ENCODE results near the gene DDR2. TPM values are rescaled to one million over a fixed set of nuclear protein-coding genes. Genes with fewer than 3 reads are reported as not detected.

DDR2 gene
- 89.6 and 276 TPM in 2 replicates for total RNA-seq (ENCODE audit: low replicate concordance)

DNA sequence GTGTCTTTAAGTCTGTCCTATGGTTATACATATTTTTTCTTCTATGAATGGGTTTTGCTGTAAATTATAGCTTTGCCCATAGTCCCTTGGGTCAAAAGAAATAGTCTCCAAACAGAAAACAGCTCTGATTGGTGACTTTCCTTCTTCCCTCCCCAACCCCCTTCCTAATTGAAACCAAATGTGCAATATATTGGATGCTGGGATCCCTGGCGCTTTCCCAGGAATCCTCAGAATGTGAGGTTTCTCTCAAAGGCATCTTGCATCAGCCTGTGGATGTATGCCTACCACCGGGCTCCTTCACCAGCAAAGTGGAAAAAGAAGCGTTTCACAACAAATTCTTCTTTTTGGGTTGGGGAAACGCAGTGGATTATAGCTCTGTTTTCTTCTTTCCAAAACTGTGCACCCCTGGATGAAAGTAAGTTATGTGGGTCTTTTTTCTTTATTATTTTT lies at the start of gene DDR2:
TSS of gene DDR2 (plus strand) at position 248 of the 450 bp plus-strand sequence. CDS start 86,600 bp downstream, outside the sequence.

DNA sequence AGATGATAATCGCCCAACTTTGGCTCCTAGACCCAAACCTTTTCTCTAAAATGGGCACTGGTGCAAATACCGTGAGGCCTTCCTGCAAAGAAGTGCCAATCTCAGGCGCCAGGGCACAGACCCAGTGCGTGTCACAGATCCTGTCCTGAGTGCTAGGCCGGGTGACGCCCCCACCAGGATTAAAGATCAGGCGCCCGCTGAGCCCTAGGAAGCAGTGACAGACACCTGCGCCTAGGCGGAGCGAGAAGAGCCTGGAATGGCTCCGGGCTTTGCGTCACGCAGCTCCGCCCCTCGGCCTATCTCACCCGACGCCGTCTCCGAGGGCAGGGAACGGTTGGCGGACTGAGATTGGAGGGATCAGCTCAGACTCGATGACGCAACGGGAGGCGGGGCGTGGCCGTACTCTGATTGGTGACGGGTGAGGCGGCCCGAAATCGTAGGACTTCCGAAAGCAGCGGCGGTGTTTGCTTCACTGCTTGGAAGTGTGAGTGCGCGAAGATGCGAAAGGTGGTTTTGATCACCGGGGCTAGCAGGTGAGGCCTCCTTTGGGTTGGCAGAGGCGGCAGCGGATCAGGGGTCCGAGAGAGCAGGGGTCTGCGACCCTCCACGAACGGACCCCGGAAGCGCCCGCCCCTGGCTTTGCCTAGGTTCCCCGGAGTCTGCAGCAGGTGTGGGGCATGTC lies 158.2 kb downstream of the DDR2 start, which contains the start of gene HSD17B7:
TSS of gene HSD17B7 (plus strand) at position 400 of the 682 bp plus-strand sequence. CDS start at position 499, 99 bp downstream.

Other genes with a start within 250 kb of the DDR2 start
- not detected in 2 replicates for gene SH2D1B, start 220.3 kb upstream of the DDR2 start, total RNA-seq (ENCODE audit: low replicate concordance)
- 20.4 and 54.1 TPM in 2 replicates for gene UHMK1, start 134.6 kb upstream of the DDR2 start, total RNA-seq (ENCODE audit: low replicate concordance)
- gene UAP1, start 70.7 kb upstream of the DDR2 start, total RNA-seq (ENCODE audit: low replicate concordance) = 63.3 and 136 TPM in 2 replicates
- 16.5 and 19.8 TPM in 2 replicates for gene HSD17B7, start 158.2 kb downstream of the DDR2 start, total RNA-seq (ENCODE audit: low replicate concordance)
- 1.5 TPM in 1 of 2 replicates, not detected in the other for gene CCDC190, start 228.7 kb downstream of the DDR2 start, total RNA-seq (ENCODE audit: low replicate concordance)